AG20443 (cell line): Measurements from ENCODE around the gene TTC4.

Experiments used
- DNase-seq: peaks from one replicate; pipeline ENCODE4 v3.0.0; 2012; ENCODE audit warnings: low spot score, mixed read lengths

TTC4 gene

DNA sequence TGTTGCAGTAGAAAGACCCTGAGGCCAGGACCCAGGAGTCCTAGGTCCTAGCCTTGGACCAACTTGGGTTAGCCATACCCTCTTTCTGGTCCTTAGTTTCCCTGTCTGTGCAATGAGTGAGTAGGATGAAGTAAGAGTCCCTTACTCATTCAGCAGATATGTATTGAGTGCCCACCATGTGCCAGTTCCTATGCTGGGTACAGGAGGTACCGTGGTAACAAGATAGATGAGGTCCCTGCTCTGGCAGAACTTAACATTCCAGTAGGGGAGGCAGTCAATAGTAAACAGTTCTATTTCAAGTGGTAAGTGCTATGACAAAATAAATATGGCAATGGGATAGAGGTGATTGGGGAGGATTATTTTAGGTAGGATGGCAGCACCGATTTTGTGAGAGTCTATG, 66.9 kb downstream of the TTC4 start:
- DNase-seq = no peak

DNA sequence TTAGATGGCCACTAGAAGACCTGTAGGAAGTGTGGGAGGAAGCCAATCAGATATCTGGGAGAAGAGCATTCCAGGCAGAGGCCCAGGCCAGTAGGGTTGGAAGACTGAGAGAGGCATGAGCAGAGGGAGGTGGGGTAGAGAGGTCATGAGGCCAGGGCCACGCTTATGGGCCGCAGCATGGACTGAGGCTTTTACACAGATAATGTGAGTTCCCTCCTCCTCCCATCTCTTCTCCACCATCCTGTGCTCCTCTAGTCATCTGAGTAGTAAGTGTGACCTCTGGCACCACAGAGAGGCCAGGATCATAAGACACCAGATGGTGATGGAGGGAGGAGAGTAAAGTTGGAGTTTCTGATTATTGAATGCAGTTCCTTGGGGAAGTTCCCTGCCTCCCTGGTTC, 68.4 kb downstream of the TTC4 start:
- DNase-seq = no peak

DNA sequence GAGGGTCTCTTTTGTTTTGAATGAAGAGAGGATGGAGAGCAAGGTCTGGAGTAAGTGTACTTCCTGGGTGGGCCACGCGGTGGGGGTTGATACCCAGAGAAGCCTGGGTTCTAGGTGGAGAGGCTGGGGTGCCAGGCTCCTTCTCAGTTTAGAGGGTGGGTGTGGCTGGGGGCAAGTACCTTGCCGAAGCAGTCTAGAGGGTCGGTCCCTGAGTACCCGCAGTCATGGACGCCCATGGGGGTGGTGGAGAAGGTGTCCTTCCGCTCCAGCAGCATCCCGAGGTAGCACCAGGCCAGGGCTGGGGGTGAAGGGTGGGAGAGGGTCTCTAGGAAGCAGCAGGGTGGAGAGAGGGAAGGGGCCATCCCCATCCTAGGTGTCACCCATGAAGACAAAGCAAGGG, 71.1 kb downstream of the TTC4 start:
- DNase-seq = no peak

DNA sequence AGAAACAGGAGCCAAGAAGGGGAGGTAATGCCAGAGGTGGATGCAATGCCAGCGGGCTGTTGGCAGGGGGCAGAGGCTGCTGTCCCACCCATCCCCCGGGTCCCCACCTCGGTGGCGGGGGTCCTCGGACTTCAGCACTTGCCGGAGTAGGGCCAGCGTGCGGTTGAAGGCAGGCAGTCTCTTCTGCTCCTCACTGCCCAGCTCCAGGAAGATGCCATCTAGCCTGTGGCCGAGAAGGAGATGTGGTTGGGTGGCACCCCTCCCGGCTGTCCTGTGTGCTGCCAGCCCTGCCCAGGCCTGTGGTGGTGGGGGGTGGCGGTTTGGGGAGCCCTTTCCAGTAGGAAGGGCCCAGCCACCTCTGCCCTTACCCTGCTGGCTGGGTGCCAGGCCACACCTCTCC, 71.9 kb downstream of the TTC4 start:
- no peak for DNase-seq

DNA sequence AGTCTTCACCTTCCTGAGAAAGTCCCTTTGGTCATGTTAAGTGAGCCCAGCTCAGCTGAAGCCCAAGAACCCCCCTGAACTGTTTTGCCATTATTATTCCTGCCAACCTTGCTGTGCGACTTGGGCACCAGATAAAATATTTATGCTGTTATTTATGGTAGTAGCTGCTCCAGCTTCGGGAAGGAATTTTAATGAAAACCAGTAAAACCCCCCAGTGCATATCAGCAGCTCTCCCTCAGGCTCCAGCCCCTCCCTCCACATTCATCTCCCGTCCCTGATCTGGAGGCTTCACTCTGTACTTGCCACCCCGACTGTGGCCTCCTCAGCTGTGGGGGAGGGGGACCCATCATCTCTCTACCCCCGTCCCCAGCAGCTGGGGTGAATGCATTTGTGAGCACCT, 72.8 kb downstream of the TTC4 start:
- DNase-seq = no peak

DNA sequence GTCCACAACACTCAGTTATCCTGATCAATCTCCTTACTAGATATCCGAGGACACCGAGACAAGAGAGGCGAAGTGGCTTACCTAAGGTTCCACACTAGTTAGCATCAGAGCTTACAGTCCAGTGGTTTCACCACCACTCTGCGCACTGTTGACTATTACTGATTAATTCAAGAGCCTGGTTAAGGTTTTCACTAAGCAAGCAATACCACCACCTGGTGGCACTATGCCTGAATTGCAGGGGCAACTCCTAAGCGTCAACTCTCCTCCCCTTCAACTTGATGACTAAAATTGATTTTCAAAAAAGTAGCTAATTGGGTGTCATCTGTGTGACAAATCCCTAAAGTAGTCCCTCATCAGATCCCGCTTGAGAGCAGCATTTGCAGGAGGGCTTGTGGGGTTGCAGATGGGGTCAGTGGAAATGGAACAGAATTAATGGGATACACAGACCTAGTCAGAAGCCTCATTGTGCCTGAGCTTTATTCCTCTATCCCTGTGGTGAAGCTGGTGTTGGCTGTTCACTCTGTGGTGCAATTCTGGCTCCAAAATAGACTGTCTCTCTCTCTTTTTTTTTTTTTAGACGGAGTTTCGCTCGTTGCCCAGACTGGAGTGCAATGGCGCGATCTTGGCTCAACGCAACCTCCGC, 76.3 kb downstream of the TTC4 start:
- DNase-seq = no peak
